HL-60 (cell line): ENCODE results near the gene EYS.

Source experiments
- DNase-seq, 2 experiments: peaks; one replicate each; pipeline ENCODE4 v3.0.0-alpha.2; 2010 to 2020; ENCODE audit warnings: low read depth in 1 of 2, low spot score in 1 of 2
- H3K27ac ChIP-seq: fragments of 250-450 bp; sonication (Bioruptor Pico); replicated peaks from 2 replicates; pipeline ENCODE4 v1.5.1; 2020; ENCODE audit warnings: mild to moderate bottlenecking, moderate library complexity
- H3K27me3 ChIP-seq: fragments of 250-450 bp; sonication (Bioruptor Pico); 2 replicates; pipeline ENCODE4 v1.5.1; 2021; ENCODE audit warnings: mild to moderate bottlenecking, moderate library complexity; ENCODE audit not compliant: insufficient read depth, poor library complexity, severe bottlenecking
- H3K4me3 ChIP-seq: replicated peaks from 2 replicates; pipeline ENCODE4 v1.5.1; 2011; ENCODE audit warnings: mild to moderate bottlenecking, control low read depth, low read length; ENCODE audit not compliant: insufficient read depth
- CTCF ChIP-seq: IDR thresholded peaks from one replicate; pipeline ENCODE4 v1.5.1; 2011; ENCODE audit warnings: low read length, control low read depth, inconsistent platforms; ENCODE audit not compliant: insufficient read depth
- GABPA ChIP-seq: IDR thresholded peaks from 2 replicates; pipeline ENCODE4 v1.6.1; 2012; ENCODE audit warnings: low read depth
- POLR2AphosphoS5 ChIP-seq: IDR thresholded peaks from 2 replicates; pipeline ENCODE4 v1.6.1; 2012; ENCODE audit warnings: low read depth
- REST ChIP-seq: IDR thresholded peaks from 2 replicates; pipeline ENCODE4 v1.6.1; 2012; ENCODE audit warnings: low read depth; ENCODE audit not compliant: insufficient replicate concordance
- SPI1 ChIP-seq: IDR thresholded peaks from 2 replicates; pipeline ENCODE4 v1.6.1; 2012; ENCODE audit warnings: low read depth, mild to moderate bottlenecking, borderline replicate concordance

Gene EYS

DNA sequence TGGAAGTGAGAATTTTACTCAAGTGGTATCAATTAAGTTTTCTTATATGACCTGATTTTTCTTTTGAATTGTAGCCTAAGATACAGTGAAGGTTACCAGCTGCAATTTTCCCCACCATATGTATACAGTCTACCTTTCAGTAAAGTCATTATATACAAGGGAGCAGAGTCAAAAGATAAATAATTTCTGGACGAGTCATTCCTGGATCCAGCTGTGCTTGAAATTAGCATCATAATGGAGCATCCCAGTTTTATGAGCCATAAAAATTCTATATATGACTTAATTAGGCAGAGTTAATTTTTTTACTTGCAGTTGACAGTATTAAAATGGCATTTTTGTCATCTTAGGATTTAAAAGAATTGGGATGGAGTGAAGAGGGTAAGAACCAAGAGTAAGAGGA lies 1063.0 kb downstream of the EYS start:
- no peak overlapping the region for H3K4me3 ChIP-seq
- TF ChIP-seq CTCF (no peak), REST (no peak), GABPA (no peak), SPI1 (no peak), POLR2AphosphoS5 (no peak)
- no peaks in the 10 kb centered on the region for H3K27me3 ChIP-seq
- H3K27ac ChIP-seq: no peak overlapping the region
- DNase-seq: no peak

DNA sequence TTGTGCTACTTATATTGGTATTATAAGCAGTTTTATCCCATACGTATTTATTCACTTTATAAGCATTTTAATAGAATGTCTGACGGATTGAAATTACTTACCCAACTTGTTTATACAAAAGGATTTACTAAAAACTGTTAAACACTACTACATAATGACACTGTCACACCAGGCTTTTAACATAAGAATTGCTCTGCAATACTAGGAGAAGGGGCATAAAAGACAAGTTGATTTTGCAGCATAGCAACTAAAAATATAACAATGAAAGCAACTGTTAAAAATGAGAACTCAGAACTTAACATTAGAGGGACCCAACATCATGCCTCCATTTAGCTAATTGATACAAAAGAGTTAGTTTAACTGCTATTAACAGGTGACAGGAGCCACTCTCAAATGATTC lies 1076.1 kb downstream of the EYS start:
- no peak overlapping the region for H3K4me3 ChIP-seq
- no peak for DNase-seq
- no peak overlapping the region for H3K27ac ChIP-seq
- TF ChIP-seq SPI1: no peak
- TF ChIP-seq GABPA: no peak
- TF ChIP-seq POLR2AphosphoS5: no peak
- TF ChIP-seq REST: no peak
- TF ChIP-seq CTCF: no peak
- H3K27me3 ChIP-seq: no peaks in the 10 kb centered on the region

DNA sequence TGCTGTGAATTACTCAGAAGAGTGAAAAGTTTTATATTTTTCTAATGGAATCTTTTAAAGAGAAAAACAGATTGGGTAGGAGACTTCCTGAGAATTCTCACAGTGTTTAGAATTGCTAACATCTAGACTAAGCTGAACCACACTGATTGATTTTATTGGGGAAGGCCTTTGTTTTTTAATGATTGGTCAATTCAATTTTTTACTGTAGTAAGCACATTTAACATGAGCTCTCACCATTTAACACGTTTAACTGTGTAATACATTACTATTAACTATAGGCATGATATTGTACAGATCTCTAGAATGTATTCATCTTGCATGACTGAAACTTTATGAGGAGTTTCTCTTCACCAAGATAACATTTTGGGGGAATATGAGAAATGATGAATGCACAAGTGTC lies 1084.1 kb downstream of the EYS start:
- DNase-seq: no peak
- TF ChIP-seq SPI1 (no peak), CTCF (no peak), GABPA (no peak)
- no peak overlapping the region for H3K4me3 ChIP-seq

GRCh38 chr6:64602993-64603392 lies 1104.0 kb downstream of the EYS start:
- Histone ChIP-seq H3K27ac (no peak overlapping the region), H3K27me3 (no peaks in the 10 kb centered on the region), H3K4me3 (no peak overlapping the region)
- DNase-seq: no peak
- TF ChIP-seq REST (no peak), POLR2AphosphoS5 (no peak), CTCF (no peak), SPI1 (no peak), GABPA (no peak)

More for the DNA sequence above, 1084.1 kb downstream of the EYS start:
- Histone ChIP-seq H3K27ac (no peak overlapping the region), H3K27me3 (no peaks in the 10 kb centered on the region)
